NCI-H524 treated with DMSO at 0.1 percent for 48 hours (cell line): ENCODE measurements around the gene GATA2.
A peak's percentile ranks its signal among the peaks of the same experiment; 100 is the strongest.

Source experiments
- DNase-seq: peaks from one replicate; lab custom pipeline; 2025; lab: John Stamatoyannopoulos, UW

Gene GATA2

GRCh38 chr3:128473737-128474136 lies 19.3 kb downstream of the GATA2 start:
- no peak for DNase-seq

- peak; percentile 75 for DNase-seq
Measured at GRCh38 chr3:128473180-128473519, 19.9 kb downstream of the GATA2 start.

- DNase-seq: no peak
Measured at GRCh38 chr3:128472449-128473179, 20.4 kb downstream of the GATA2 start.

- no peak for DNase-seq
Measured at GRCh38 chr3:128471720-128472119, 21.3 kb downstream of the GATA2 start.

- DNase-seq: no peak
Measured at GRCh38 chr3:128471110-128471509, 21.9 kb downstream of the GATA2 start.

- DNase-seq: no peak
Measured at GRCh38 chr3:128470134-128470899, 22.7 kb downstream of the GATA2 start.

GRCh38 chr3:128469556-128469955 lies 23.4 kb downstream of the GATA2 start:
- no peak for DNase-seq

- DNase-seq: no peak
Measured at GRCh38 chr3:128468791-128469527, 24.0 kb downstream of the GATA2 start.

- no peak for DNase-seq
Measured at GRCh38 chr3:128468285-128468790, 24.7 kb downstream of the GATA2 start.

GRCh38 chr3:128466840-128467541 lies 26.0 kb downstream of the GATA2 start, which contains the start of gene DNAJB8:
Gene DNAJB8 (minus strand): TSS chr3:128466890. CDS start chr3:128463245, 3,645 bp downstream.
- DNase-seq: no peak

- no peak for DNase-seq
Measured at GRCh38 chr3:128464702-128465101, 28.3 kb downstream of the GATA2 start.

GRCh38 chr3:128464188-128464587 lies 28.8 kb downstream of the GATA2 start:
- DNase-seq: no peak

- DNase-seq: no peak
Measured at GRCh38 chr3:128463771-128464170, 29.2 kb downstream of the GATA2 start.

- DNase-seq: no peak
Measured at GRCh38 chr3:128463354-128463753, 29.6 kb downstream of the GATA2 start.

- DNase-seq: no peak
Measured at GRCh38 chr3:128462931-128463330, 30.1 kb downstream of the GATA2 start.

GRCh38 chr3:128462341-128462910 lies 30.6 kb downstream of the GATA2 start:
- DNase-seq: no peak

GRCh38 chr3:128461731-128462130 lies 31.3 kb downstream of the GATA2 start:
- DNase-seq: no peak

- DNase-seq: no peak
Measured at GRCh38 chr3:128459461-128459820, 33.6 kb downstream of the GATA2 start.

- peak; percentile 64 for DNase-seq
Measured at GRCh38 chr3:128458746-128459460, 34.1 kb downstream of the GATA2 start.

GRCh38 chr3:128457937-128458336 lies 35.1 kb downstream of the GATA2 start:
- no peak for DNase-seq
